Panc1 (cell line): ENCODE data around the gene GFAP. TPM values are rescaled to one million over a fixed set of nuclear protein-coding genes. Genes with fewer than 3 reads are reported as not detected.

Experiments used
- ATAC-seq: fragments of 200-7000 bp; cut with Tn5 transposase; 2 replicates; pipeline ENCODE4 v1.9.1; 2020; ENCODE audit warnings: mild to moderate bottlenecking, moderate library complexity
- BruUV-seq: library from RNA; stranded (reverse); fragments of 400-500 nt; replicated peaks from 2 replicates; lab custom pipeline; 2021; lab: Mats Ljungman, UMichigan
- CTCF ChIA-PET: fragments of 300-600 bp; sonication (Branson Sonifier 250); formaldehyde crosslinking; loops from one replicate; lab custom pipeline; 2022; ENCODE audit warnings: antibody characterized with exemption; lab: Charles Lee
- POLR2A ChIA-PET: fragments of 300-600 bp; sonication (Branson Sonifier 250); formaldehyde crosslinking; loops from one replicate; lab custom pipeline; 2022; ENCODE audit warnings: antibody characterized with exemption; lab: Charles Lee
- DNase-seq: peaks from one replicate; pipeline ENCODE4 v3.0.0-alpha.2; 2010; ENCODE audit warnings: low read depth, low spot score
- H3K27ac ChIP-seq: 2 replicates; pipeline ENCODE4 v1.5.1; 2011; ENCODE audit warnings: mild to moderate bottlenecking, low read length, inconsistent platforms
- H3K27me3 ChIP-seq: fragments of 200-500 bp; sonication (Bioruptor generic); 2 replicates; pipeline ENCODE4 v1.6.0; 2014; ENCODE audit warnings: low read length, inconsistent platforms; ENCODE audit not compliant: control insufficient read depth, insufficient read depth
- H3K36me3 ChIP-seq: fragments of 200-500 bp; sonication (Bioruptor generic); 2 replicates; pipeline ENCODE4 v1.5.1; 2014; ENCODE audit warnings: inconsistent platforms, mild to moderate bottlenecking, low read length, moderate library complexity; ENCODE audit not compliant: control insufficient read depth, insufficient read depth
- H3K4me1 ChIP-seq: 2 replicates; pipeline ENCODE4 v1.5.1; 2011; ENCODE audit warnings: inconsistent platforms, mild to moderate bottlenecking, low read length, moderate library complexity; ENCODE audit not compliant: control insufficient read depth, insufficient read depth
- H3K4me3 ChIP-seq, 2 experiments: 2 replicates each; pipeline ENCODE4 v1.5.1; 2011 to 2012; ENCODE audit warnings: low read depth in 2 of 2, low read length in 2 of 2, mild to moderate bottlenecking in 2 of 2, inconsistent platforms in 1 of 2, moderate library complexity in 1 of 2
- H3K9me3 ChIP-seq: fragments of 200-500 bp; sonication (Bioruptor generic); 2 replicates; pipeline ENCODE4 v1.5.1; 2014; ENCODE audit warnings: low read depth, mild to moderate bottlenecking, inconsistent platforms, low read length, moderate library complexity; ENCODE audit not compliant: control insufficient read depth, insufficient read depth
- CTCF ChIP-seq: fragments of 450-650 bp; IDR thresholded peaks from 2 replicates; pipeline ENCODE4 v1.5.1; 2017; ENCODE audit warnings: mild to moderate bottlenecking
- POLR2AphosphoS5 ChIP-seq: IDR thresholded peaks from 2 replicates; pipeline ENCODE4 v1.6.1; 2012; ENCODE audit warnings: mild to moderate bottlenecking, low read depth, low read length, moderate library complexity
- REST ChIP-seq, 2 experiments: IDR thresholded peaks; 2 replicates each; pipeline ENCODE4 v1.6.1; 2011 to 2012; ENCODE audit warnings: low read depth in 2 of 2, control low read depth in 1 of 2, low read length in 1 of 2, mild to moderate bottlenecking in 1 of 2, moderate library complexity in 1 of 2; ENCODE audit not compliant: insufficient read depth in 1 of 2
- SIN3A ChIP-seq: IDR thresholded peaks from 2 replicates; pipeline ENCODE4 v1.6.1; 2012; ENCODE audit warnings: low read depth, mild to moderate bottlenecking, low read length, moderate library complexity, borderline replicate concordance; ENCODE audit not compliant: insufficient read depth
- TCF7L2 ChIP-seq: IDR thresholded peaks from 2 replicates; pipeline ENCODE4 v1.6.1; 2011; ENCODE audit warnings: mild to moderate bottlenecking, low read depth, low read length, inconsistent platforms
- in situ Hi-C: cut with HindIII; loops from 2 replicates; pipeline ENCODE4 v1.10.0; 2016; ENCODE audit warnings: low sequenced_read_pairs, low pct_unique_long_range_greater_than_20kb
- intact Hi-C: fragments of 100-400 bp; cut with micrococcal nuclease; formaldehyde crosslinking; loops from one replicate; pipeline ENCODE4 v1.10.0; 2022; ENCODE audit not compliant: unreplicated experiment
- total RNA-seq: library from RNA; stranded (reverse); gene quantifications from one replicate; pipeline ENCODE4 v1.2.1, GENCODE V29; 2021; ENCODE audit not compliant: unreplicated experiment

Gene GFAP
- total RNA-seq, 1 experiment from 2014 or later, result not detected

- no peak overlapping the region for H3K27ac ChIP-seq
- in situ Hi-C loops, result no loop called here
- CTCF ChIA-PET, result no interaction called here
- no TSS peak for BruUV-seq
- intact Hi-C loops, result no loop called here
- DNase-seq (no peak), ATAC-seq (peak; percentile 3; the same call in 1 of the 2 replicates)
- no peak for TF ChIP-seq CTCF
- no peak for TF ChIP-seq POLR2AphosphoS5
- no peak for TF ChIP-seq TCF7L2
- TF ChIP-seq REST (IDR thresholded peaks at IDR 0.05; ENCODE audit: insufficient read depth in 1 of 2, low read depth in 2 of 2, low read length in 1 of 2), result no peak
- no peak for TF ChIP-seq SIN3A
- peaks cover 2% of the 10 kb centered on the region; the same call in 1 of the 2 replicates for H3K36me3 ChIP-seq
- H3K27me3 ChIP-seq, result no peaks in the 10 kb centered on the region
- no peaks in the 10 kb centered on the region for H3K9me3 ChIP-seq
- H3K4me1 ChIP-seq, result no peaks in the 10 kb centered on the region
- H3K4me3 ChIP-seq, result no peak overlapping the region
- POLR2A ChIA-PET, result no interaction called here
These were observed 10.7 kb upstream of the GFAP start for GRCh38 chr17:44925731-44926697.

GRCh38 chr17:44924107-44924544 lies 8.8 kb upstream of the GFAP start:
- Histone ChIP-seq H3K27me3 (no peaks in the 10 kb centered on the region), H3K9me3 (no peaks in the 10 kb centered on the region), H3K36me3 (no peaks in the 10 kb centered on the region), H3K27ac (no peak overlapping the region), H3K4me3 (no peak overlapping the region), H3K4me1 (no peaks in the 10 kb centered on the region)
- no peak for DNase-seq
- in situ Hi-C loops (no loop called here), intact Hi-C loops (no loop called here)
- TF ChIP-seq TCF7L2, result no peak
- TF ChIP-seq POLR2AphosphoS5, result peak; percentile 52
- no peak for TF ChIP-seq CTCF
- TF ChIP-seq REST (IDR thresholded peaks at IDR 0.05; ENCODE audit: insufficient read depth in 1 of 2, low read depth in 2 of 2, low read length in 1 of 2), result no peak
- TF ChIP-seq SIN3A, result no peak
- ATAC-seq, result no peak; the same call in 1 of the 2 replicates
- ChIA-PET POLR2A (no interaction called here), CTCF (no interaction called here)
- BruUV-seq, result no TSS peak
